ENCODE measurements around the gene SOX1. TPM values are rescaled to one million over a fixed set of nuclear protein-coding genes. Genes with fewer than 3 reads are reported as not detected.
A peak's percentile ranks its signal among the peaks of the same experiment; 100 is the strongest.

The SOX1 gene
- total and polyA plus RNA-seq, 2 experiments from 2014 or later = not detected

DNA sequence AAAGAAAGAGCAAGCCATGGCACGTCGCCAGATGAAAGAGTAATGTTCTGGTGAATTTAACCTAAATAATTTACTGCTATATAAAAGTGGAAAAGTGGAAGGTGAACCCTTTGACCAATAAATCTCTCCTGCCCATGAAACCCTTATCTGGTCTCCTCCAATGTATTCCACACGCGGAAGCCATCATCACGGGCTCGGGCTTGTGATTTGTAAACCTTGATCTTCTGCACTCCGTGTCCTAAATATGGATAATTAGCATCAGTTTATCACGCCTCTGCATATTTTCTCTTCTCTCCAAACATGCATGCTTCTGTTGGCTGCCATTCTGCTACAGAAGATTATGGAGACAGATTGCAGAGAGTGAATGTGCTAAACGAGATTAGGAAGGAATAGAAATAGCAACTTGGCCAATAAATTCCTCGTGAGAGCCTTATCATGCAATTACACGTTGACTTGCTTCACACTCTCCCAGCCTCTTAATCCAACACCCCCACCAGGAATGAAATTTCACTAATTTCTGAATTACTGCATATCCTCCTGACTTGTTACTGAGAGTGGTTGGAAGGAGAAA, 34.5 kb downstream of the SOX1 start:
- H3K4me3 ChIP-seq = no peak overlapping the region
- peaks cover 7% of the 10 kb centered on the region for H3K4me1 ChIP-seq (ENCODE audit: low read depth)
- TF ChIP-seq, protein P1, sequence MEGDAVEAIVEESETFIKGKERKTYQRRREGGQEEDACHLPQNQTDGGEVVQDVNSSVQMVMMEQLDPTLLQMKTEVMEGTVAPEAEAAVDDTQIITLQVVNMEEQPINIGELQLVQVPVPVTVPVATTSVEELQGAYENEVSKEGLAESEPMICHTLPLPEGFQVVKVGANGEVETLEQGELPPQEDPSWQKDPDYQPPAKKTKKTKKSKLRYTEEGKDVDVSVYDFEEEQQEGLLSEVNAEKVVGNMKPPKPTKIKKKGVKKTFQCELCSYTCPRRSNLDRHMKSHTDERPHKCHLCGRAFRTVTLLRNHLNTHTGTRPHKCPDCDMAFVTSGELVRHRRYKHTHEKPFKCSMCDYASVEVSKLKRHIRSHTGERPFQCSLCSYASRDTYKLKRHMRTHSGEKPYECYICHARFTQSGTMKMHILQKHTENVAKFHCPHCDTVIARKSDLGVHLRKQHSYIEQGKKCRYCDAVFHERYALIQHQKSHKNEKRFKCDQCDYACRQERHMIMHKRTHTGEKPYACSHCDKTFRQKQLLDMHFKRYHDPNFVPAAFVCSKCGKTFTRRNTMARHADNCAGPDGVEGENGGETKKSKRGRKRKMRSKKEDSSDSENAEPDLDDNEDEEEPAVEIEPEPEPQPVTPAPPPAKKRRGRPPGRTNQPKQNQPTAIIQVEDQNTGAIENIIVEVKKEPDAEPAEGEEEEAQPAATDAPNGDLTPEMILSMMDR (IDR thresholded peaks at IDR 0.05; ENCODE audit: low read depth, low read length) = no peak
- DNase-seq (ENCODE audit: low read depth in 1 of 2, low spot score in 1 of 2) = no peak
- H3K27me3 ChIP-seq = peaks cover 99% of the 10 kb centered on the region
- H3K9me3 ChIP-seq (ENCODE audit: low read depth) = no peaks in the 10 kb centered on the region
- no peak overlapping the region for H3K27ac ChIP-seq
- no peaks in the 10 kb centered on the region for H3K36me3 ChIP-seq

- Histone ChIP-seq H3K27me3 (peaks cover 99% of the 10 kb centered on the region), H3K9me3 (ENCODE audit: low read depth) (no peaks in the 10 kb centered on the region), H3K36me3 (no peaks in the 10 kb centered on the region), H3K4me3 (no peak overlapping the region), H3K4me1 (ENCODE audit: low read depth) (peaks cover 7% of the 10 kb centered on the region), H3K27ac (no peak overlapping the region)
- DNase-seq (ENCODE audit: low read depth in 1 of 2, low spot score in 1 of 2) = peak in 1 of 2 donors; percentile 57
- TF ChIP-seq, protein P1 (IDR thresholded peaks at IDR 0.05; ENCODE audit: low read depth, low read length) = no peak
Measured at GRCh38 chr13:112102243-112102642, 35.3 kb downstream of the SOX1 start.

DNA sequence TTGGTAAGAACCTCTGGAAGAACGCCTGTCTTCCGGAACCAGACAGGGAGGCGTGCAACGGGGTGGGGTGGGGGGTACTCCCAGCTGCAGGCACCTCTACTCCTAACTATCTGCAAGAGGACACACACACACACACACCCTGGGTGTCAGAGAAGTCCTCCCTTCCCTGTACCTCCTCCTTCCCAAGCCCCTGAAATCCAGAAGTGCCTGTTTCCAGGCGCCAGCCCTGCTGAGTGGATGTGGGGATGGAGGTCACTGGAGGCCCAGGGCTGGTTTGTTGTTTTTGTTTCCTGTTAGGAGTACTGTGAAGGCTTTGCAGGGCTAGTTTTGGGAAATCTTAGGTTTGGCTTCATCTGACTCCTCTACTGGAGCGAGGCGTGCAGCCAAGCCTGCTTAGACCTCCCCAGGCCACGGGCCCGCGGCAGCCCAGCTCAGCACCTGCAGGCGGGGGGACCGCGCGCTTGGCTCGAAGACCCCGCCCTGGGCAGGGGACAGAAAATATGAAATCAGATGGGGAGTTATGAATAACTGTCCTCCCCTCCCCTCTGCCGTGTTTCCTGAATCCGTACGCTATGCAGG, 36.4 kb downstream of the SOX1 start:
- Histone ChIP-seq H3K27me3 (peaks cover 100% of the 10 kb centered on the region), H3K4me3 (no peak overlapping the region), H3K9me3 (ENCODE audit: low read depth) (no peaks in the 10 kb centered on the region), H3K36me3 (no peaks in the 10 kb centered on the region), H3K4me1 (ENCODE audit: low read depth) (peaks cover 7% of the 10 kb centered on the region), H3K27ac (no peak overlapping the region)
- TF ChIP-seq, protein P1 (IDR thresholded peaks at IDR 0.05; ENCODE audit: low read depth, low read length) = no peak
- no peak for DNase-seq (ENCODE audit: low read depth in 1 of 2, low spot score in 1 of 2)

GRCh38 chr13:112103961-112104880, 37.3 kb downstream of the SOX1 start:
- Histone ChIP-seq H3K27ac (no peak overlapping the region), H3K9me3 (ENCODE audit: low read depth) (no peaks in the 10 kb centered on the region), H3K4me1 (ENCODE audit: low read depth) (peaks cover 7% of the 10 kb centered on the region), H3K4me3 (no peak overlapping the region), H3K36me3 (no peaks in the 10 kb centered on the region), H3K27me3 (peaks cover 100% of the 10 kb centered on the region)
- TF ChIP-seq, protein P1 (IDR thresholded peaks at IDR 0.05; ENCODE audit: low read depth, low read length) = no peak
- peak in 1 of 2 donors; percentile 29 for DNase-seq (ENCODE audit: low read depth in 1 of 2, low spot score in 1 of 2)

DNA sequence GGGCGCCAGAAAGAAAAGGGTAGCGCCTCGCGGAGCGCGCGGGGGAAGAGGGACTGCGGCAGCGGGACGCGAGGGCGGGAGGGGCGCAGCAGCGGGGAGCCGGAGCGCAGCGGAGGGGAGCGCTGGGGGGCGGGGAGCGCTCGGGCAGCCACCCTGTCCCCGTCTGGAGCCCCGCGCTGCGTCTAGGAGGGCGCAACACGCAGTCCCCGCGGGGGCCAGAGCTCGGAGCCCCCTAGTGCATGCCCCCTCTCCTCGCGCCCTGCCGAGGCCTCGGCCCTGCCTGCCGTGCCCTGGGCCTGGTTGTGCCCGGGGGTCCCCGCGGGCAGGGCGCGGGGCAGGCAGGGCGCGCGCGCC, 37.9 kb downstream of the SOX1 start:
- H3K4me3 ChIP-seq = no peak overlapping the region
- H3K4me1 ChIP-seq (ENCODE audit: low read depth) = peaks cover 7% of the 10 kb centered on the region

More for the DNA sequence above, 37.9 kb downstream of the SOX1 start:
- no peak for DNase-seq (ENCODE audit: low read depth in 1 of 2, low spot score in 1 of 2)
- no peaks in the 10 kb centered on the region for H3K9me3 ChIP-seq (ENCODE audit: low read depth)
- no peak overlapping the region for H3K27ac ChIP-seq
- H3K36me3 ChIP-seq = no peaks in the 10 kb centered on the region
- H3K27me3 ChIP-seq = peaks cover 100% of the 10 kb centered on the region
- TF ChIP-seq, protein P1 (IDR thresholded peaks at IDR 0.05; ENCODE audit: low read depth, low read length) = no peak
